HTR-8/SVneo (cell line): ENCODE data around the gene ST8SIA6.
A peak's percentile ranks its signal among the peaks of the same experiment; 100 is the strongest.

Experiments
- DNase-seq: peaks from one replicate; pipeline ENCODE4 v3.0.0; 2011; ENCODE audit warnings: low spot score, mixed read lengths; ENCODE audit not compliant: insufficient read length
- FAIRE-seq: peaks from 2 replicates; lab custom pipeline; 2011; peaks lifted over from hg19 to GRCh38; lab: Jason Lieb, UNC

The ST8SIA6 gene

DNA sequence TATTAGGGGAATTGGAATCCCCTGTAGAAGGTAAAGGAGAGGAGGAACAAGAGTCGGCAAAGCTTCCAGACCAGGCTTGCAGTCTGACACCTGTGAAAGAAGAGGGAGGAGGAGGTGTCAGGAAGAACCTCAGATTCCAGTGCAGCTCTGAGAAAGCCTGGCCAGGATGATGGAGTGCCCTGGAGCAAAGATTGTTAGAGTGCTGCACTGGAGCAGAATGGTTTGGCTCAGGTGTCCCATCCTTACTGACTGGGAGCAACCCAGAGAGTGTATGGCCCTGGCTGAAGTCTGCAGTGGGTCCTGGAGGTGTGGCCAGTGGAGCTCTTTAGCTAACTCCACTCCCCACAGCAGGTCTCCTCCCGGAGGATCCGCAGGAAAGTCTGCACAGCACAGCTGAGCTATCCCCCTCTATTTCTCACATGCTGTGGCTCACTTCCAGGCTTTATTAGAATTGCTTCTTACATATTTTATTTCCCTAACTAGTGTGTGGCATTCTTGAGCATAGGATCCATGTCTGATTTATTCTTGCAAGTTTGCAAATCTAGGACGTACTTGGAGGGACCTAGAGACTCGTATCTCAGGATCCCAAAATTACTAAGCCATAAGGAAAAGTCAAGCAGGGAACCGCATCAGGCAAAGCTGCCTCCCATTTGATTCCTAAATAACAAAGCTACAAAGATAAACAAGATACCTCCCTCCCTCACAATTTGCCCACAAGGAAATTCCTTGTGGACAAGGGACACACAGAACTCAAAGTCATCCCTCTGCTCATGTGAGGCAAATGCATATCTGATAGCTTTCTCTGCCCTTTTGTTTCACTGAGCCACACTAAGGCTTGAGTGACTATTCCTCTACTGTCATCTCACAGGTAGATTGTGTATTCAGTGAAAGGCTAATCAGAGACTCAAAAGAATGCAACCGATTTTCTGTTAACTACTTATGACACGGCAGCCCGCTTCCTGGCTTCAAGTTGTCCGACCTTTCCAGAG lies 167.5 kb downstream of the ST8SIA6 start:
- FAIRE-seq (no peak), DNase-seq (no peak)

DNA sequence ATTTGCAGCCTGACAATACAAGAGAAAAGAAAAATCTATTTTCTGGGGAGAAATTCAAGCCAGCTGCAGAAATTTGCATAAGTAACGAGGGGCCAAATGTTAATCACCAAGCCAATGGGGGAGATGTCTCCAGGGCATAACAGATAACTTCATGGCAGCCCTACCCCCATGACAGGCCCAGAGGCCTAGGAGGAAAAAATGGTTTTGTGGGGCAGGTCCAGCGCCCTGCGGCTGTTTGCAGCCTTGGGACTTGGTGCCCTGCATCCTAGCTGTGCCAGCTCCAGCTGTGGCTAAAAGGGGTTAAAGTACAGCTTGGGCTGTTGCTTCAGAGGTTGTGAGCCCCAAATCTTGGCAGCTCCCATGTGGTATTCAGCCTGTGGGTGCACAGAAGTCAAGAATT lies 172.1 kb downstream of the ST8SIA6 start:
- DNase-seq (no peak), FAIRE-seq (no peak)

DNA sequence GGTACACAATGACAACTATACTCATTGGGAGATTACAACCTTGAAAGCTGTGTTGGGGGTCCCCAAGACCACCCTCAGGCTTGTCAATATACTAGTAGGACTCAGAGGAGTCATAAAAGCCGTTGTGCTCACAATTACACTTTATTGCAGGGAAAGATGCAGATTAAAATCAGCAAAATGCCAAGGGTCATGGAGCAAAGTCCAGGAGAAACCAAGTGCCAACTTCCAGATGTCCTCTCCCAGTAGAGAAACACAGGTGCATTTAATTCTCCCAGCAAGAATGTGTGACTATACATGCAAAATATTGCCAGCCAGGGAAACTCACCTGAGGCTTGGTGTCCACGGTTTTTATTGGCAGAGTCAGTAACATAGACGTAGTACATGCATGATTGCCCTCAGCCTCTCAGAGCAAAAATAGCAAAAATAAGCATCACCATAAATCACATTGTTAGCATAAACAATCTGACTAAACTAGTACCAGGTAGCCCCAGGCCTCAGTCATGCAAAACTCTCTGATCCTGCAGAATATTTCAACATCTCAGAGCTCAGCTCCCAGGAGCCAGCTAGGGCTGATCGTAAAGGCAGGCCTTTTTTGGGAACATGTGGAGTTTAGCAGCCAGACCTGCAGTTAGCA lies 175.7 kb downstream of the ST8SIA6 start:
- DNase-seq (no peak), FAIRE-seq (no peak)

DNA sequence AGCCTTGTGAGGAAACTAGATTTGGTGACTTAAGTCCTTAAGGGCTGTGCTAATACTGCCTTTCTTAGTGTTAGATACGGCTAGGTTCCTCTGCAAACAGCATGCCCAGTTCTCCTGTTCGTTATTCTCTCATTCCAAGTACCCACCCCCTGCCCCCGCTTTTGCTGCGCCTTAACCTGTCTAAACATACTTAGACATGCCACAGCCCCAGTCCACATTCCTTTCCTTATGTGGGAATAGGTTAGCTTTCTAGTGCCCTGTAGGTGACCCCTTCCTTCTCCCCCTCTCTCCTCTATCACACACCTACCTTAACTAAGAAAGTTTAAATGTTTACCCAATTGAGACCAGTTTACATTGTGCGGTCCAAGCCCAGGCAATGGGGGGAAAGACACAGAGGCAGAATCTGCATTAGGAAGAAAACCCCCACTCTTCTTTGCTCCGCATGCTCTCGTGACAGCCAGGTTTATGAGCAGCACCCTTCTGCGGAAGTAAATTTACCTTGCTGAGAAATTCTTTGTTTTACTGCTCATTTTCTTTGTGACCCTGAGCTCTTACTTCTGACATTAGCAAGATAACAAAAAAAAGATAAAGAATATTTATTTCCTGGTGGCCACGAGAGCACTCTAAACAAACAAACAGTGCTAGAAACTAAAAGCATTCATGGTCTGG lies 177.5 kb downstream of the ST8SIA6 start:
- DNase-seq (no peak), FAIRE-seq (no peak)

DNA sequence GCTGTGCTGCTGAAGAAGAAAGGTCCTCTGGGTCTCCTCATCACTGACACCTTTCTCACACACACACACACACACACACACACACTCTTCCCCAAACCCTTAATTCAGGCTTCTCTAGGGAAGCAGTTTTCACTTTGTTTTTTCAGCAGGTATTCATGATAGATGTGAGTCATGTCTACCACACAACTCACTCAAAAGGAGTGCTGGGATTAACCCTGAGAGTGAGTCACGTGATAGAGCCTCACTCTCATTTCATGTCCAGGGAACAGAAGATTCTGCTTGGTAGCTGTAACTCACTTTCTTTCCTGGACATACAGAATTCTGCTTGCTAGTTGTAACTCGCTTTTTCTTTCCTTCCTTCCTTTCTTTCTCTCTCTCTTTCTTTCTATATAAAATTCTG lies 181.0 kb downstream of the ST8SIA6 start:
- FAIRE-seq = no peak
- peak; percentile 25 for DNase-seq

DNA sequence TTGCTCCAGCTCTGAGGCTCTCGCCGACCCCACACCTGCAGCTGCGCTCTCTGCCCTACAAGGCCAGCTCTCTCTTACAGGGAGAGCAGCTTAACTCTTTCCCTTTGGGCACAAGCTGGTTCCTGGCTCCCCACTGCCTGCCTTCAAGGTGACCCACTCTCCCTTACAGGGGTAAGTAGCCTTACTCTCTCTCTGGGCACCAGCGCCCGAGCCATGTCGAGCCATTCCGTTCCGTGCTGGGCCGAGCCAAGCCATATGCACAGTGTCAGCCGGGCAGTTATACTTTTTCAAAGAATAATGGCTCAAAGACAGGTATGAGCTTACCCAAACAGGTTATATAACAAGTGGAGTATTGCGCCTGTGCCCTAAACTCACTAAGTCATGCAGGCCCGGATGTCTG lies 181.7 kb downstream of the ST8SIA6 start:
- FAIRE-seq (no peak), DNase-seq (no peak)
